HG03025 (cell line): ENCODE data around the gene FFAR4.

Experiments
- ATAC-seq: cut with Tn5 transposase; IDR thresholded peaks from one replicate; pipeline ENCODE4 v1.9.1; 2021; ENCODE audit warnings: mild to moderate bottlenecking, moderate library complexity; ENCODE audit not compliant: unreplicated experiment, low FRiP score

FFAR4 gene

DNA sequence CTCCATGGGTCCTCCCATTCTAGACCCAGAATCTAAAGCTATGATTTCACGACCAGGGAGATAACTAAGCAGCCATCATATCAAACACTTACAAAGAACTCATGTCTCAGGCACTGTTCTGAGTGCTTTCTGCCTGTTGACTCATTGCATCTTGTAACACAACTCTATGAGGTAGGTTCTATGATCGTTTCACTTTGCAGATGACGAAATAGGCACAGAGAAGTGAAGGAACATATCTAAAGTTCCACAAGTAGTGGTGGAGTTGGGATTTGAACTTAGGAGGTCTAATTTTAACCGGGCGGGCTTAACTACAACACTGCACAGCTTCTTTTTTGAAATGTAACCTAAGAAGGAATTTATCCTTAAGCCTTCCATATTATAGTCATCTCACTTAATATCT lies 31.7 kb downstream of the FFAR4 start:
- ATAC-seq, result no peak

GRCh38 chr10:93599335-93599734 lies 32.9 kb downstream of the FFAR4 start:
- ATAC-seq, result no peak

GRCh38 chr10:93599778-93600177 lies 33.3 kb downstream of the FFAR4 start:
- ATAC-seq, result no peak

DNA sequence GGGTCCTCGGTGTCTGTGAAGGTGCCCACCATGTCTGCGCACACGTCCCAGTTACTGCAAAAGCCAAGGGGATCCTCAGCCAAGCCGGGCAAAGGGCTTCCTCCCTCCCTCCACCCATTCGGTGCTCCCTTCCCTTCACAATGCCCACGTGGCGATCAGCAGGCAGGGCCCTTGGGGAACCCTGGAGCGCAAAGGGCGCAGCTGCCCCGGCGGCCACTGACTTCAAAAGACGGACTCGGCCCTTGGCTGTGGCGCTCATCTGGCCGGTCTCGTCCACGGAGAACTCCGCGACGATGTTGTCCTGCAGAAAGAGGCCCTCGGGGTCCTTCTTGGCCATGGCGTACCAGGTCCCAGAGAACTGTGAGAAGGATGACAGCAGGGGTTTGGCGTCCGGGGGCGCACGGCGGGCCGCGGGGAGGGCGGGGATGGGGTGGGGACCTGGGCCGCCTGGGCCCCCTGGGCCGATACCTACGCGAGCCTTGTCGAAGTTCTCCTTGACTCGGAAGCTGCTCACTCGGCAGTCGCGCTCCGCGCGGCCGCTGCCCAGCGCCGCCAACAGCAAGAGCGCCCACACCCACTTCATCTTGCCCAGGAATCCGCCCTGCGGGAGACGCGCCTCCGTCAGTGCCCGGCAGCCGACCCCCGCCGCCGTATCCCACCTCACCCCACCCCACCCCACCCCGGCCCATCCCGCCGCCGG lies 34.1 kb downstream of the FFAR4 start:
- no peak for ATAC-seq

DNA sequence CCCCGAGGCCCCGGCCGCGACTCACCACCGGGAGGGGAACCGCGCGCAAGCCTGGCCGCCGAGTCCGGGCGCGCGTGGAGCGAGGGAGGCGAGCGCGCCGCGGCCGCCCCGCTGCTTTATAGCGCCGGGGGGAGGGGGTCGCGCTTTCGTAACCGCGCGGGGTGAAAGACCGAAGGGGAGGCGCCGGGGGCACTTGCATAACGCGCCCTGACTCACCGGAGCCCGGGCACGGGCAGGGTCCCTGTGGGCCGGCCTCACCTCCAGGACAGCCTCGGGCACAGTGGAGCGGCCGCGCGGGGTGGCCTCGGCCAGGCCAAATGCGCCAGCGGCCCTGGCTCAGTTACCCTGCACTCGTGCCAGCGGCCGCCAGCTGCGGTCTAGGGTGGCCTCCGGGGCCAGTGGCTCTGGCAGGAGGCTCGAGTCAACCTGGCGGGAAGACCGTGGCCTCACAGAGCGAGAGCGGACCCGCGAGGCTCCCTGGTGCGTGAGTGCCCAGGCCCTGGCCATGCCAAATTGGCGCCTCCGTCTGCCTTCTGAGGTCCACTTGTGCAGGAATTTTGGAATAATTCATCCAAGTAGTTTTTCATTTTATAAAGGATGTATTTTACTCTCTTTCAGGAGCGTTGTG lies 34.8 kb downstream of the FFAR4 start, which contains the start of gene RBP4:
Gene RBP4 (minus strand): TSS at position 90 of the 628 bp plus-strand sequence. CDS start 207 bp downstream, outside the sequence.
- no peak for ATAC-seq

GRCh38 chr10:93601774-93602162 lies 35.3 kb downstream of the FFAR4 start:
- ATAC-seq, result no peak

GRCh38 chr10:93603023-93603422 lies 36.6 kb downstream of the FFAR4 start:
- no peak for ATAC-seq

DNA sequence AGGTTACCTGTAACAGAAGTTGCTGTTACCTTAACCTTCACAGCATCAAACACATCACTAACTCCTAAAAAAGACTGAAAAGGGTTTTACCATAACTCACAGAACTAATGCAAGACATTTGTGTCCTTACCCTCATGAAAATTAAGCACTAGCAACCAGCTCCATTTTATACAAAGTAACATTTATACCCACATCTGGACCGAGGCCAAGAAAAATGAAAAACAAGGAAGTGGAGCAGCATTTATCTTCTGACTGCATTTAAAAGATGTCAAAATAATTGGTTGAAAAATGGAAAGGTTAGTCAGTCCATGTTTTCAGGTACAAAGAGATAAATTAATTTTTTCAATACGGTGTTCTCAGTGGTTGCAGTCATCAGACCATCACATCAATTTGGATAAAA lies 37.7 kb downstream of the FFAR4 start:
- no peak for ATAC-seq

- no peak for ATAC-seq
Measured at GRCh38 chr10:93608421-93608820, 42.0 kb downstream of the FFAR4 start.

DNA sequence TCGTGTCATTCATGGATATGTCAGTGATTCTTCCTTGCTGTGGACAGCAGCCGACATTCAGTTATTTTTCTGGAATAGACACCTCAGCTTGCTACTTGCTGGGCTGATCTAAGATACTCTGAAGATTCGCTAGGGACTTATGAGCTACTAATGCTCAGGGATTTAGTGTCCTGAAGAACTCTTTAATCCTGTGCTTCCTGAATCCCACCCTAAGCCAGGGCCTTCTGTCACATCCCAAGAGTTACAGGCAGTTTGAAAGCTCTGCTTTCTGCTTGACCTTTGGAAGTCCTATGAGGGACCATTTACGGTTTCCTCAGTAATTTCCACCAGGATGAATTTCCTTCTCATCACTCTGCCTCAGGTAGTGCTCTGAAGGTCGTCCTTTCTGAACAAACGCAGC lies 45.8 kb downstream of the FFAR4 start, which contains the start of gene PDE6C:
Gene PDE6C (plus strand): TSS at position 227 of the 400 bp plus-strand sequence. CDS start 189 bp downstream, outside the sequence.
- ATAC-seq, result no peak

- no peak for ATAC-seq
Measured at GRCh38 chr10:93613126-93613525, 46.7 kb downstream of the FFAR4 start.

GRCh38 chr10:93614101-93614825 lies 47.8 kb downstream of the FFAR4 start:
- no peak for ATAC-seq

GRCh38 chr10:93615576-93616235 lies 49.2 kb downstream of the FFAR4 start:
- ATAC-seq, result no peak

DNA sequence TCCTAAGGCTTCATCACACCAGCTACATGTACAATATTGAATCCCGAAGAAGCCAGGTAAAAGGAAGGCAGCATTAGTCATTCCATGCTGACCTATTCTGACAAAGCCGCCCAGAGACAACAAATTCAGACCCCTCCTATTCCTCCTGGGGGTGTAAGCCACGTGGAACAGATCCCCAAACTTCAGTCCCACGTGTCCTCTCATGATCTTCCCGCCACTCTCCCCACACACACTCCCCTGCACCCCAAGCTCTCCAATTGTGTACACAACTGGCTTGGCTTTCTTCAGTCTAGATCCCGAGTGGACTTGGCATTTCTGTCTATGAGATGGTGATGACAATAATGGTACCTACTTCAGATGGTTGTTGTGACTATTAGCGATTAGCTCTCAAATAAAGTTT lies 54.5 kb downstream of the FFAR4 start:
- ATAC-seq, result no peak

DNA sequence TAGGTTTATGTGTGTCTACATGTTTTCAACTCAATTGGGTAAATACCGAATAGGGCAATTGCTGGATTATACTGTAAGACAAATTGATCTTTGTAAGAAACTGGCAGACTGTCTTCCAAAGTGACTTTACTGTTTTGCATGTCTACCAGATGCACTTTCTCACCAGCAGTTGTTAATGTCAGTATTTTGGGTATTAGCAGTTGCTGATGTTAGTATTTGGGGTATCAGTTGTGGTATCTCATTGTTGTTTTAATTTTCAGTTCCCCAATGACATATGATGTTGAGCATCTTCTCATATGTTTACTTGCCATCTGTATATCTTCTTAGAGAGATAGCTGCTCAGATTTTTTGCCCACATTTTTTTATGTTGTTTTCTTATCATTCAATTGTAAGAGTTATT lies 56.5 kb downstream of the FFAR4 start:
- ATAC-seq, result no peak

DNA sequence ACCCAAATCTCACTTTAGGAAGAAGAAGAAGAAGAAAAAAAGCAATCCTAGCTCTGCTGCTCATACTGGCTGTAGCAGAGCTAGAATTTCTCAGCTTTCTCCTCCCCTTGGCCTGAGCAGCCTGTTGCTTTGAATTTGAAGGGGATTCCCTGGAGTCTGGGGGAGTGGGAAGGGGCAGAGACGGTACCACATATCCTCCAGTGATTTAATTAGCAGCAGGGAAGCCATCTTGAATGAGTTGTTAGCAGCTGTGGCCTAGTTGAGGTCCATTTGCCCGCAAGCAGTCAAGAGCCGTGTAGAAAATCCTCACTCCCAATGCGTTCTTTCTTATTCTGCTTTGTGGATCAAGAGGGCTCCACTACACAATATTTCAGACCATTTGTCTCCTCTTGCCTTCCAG lies 62.4 kb downstream of the FFAR4 start:
- no peak for ATAC-seq

DNA sequence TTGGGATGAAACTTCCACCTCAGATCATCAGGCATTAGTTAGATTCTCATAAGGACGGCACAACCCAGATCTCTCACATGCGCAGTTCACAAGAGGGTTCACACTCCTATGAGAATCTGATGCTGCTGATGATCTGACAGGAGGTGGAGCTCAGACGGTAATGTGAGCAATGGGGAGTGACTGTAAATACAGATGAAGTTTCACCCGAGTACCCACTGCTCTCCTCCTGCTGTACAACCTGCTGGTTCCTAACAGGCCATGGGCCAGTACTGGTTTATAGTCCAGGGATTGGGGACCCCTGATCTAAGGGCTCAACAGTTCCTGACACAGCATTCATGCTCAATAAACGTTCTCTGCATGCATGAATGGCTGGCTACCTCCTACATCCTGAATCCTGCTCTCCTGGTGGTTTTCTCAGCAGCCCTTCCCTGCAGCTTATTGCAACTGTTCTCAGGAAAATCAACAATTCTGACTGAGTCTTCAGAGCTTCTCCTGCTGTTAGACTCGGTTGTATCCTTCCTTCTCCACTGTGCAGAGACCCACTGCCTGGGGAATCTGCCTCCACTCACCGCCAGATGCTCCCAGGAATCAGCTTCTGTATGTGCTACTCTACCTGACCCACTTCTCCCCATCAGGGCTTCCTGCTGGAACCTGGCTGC lies 63.3 kb downstream of the FFAR4 start:
- no peak for ATAC-seq

GRCh38 chr10:93630625-93631557 lies 64.4 kb downstream of the FFAR4 start:
- no peak for ATAC-seq
